ENCODE results near the gene FAM120B.
"Not testable (repeated sequence)": the region's sequence is repeated elsewhere in the genome, so short reads cannot be mapped to it uniquely, and the experiment has no call there.

The FAM120B gene, protein sequence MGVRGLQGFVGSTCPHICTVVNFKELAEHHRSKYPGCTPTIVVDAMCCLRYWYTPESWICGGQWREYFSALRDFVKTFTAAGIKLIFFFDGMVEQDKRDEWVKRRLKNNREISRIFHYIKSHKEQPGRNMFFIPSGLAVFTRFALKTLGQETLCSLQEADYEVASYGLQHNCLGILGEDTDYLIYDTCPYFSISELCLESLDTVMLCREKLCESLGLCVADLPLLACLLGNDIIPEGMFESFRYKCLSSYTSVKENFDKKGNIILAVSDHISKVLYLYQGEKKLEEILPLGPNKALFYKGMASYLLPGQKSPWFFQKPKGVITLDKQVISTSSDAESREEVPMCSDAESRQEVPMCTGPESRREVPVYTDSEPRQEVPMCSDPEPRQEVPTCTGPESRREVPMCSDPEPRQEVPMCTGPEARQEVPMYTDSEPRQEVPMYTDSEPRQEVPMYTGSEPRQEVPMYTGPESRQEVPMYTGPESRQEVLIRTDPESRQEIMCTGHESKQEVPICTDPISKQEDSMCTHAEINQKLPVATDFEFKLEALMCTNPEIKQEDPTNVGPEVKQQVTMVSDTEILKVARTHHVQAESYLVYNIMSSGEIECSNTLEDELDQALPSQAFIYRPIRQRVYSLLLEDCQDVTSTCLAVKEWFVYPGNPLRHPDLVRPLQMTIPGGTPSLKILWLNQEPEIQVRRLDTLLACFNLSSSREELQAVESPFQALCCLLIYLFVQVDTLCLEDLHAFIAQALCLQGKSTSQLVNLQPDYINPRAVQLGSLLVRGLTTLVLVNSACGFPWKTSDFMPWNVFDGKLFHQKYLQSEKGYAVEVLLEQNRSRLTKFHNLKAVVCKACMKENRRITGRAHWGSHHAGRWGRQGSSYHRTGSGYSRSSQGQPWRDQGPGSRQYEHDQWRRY

DNA sequence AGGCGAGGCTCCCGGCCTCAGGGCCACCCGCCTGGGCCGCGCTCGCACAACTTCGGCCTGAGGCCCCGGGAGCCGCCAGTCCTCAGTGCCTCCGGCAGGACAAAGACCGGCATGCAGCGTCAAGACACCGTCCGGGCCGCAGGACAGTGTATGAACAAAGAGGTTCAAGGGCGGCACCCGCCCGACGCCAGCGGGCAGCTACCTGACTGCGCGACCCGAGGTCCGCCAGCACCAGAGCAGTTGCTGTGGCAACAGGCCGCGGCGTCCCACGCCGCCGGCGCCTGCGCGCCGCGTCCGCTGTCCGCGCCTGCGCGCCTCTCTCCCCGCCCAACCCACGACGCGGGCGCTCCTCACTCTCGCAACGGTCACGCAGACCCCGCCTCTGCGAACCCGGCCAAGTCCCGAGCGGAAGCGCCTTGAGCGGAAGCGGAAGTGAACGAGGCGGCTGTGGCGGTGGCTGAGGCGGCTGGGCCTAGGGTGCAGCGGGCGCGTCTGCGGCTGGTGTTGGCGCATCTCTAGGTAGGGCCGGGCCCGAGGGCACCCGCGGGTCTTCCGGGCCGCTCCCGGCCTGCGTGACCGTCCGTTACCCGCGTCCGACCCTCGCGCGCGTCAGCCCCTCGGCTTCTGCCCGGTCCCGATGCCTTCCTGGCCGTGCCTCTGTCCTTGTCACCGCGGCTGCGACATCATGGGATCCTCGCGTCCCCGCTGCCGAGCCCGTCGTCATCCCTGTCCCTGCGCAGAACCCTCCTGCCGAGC lies at the start of gene FAM120B:
Gene FAM120B (plus strand): TSS at position 435 of the 756 bp plus-strand sequence. CDS start 10,633 bp downstream, outside the sequence.
- DNase-seq = peak; percentile 85

DNA sequence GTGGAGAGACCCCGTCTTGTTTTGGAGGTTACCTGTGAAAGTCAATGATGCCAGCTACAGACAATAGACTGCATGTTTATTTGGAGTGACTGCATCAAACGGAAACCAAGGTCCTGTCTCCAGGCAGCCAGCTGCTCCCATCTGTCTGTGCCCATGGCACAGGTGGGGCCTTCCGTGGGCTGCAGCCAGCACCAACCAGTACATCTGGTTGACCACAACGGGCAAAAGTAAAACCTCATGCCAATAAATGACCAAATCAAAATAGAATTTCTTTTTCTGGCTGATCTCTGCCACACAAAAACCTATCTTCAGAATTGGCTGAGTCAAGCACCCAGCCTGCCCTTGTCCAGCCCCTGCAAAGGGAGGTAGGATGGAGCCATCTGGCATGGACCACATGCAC lies 49.2 kb upstream of the FAM120B start:
- no peak for DNase-seq

DNA sequence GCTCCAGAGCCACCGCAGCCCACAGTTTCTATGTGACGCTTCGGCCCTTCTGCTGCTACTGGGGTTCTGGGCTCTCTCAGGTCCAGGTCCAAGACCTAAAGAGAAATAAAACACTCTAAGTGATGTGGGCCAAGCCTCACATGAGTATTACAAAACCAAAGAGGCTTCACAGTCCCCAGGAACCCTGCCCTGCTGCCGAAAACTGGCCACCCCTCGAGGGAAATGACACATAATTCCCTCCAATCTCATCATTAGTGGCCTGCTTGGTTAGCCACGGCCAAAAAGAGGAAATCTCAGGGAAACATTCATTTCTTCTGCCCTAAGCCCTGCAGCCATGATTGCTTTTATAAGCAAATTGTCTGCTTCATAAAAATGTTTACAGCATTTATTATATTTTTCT lies 48.2 kb upstream of the FAM120B start:
- DNase-seq = no peak

DNA sequence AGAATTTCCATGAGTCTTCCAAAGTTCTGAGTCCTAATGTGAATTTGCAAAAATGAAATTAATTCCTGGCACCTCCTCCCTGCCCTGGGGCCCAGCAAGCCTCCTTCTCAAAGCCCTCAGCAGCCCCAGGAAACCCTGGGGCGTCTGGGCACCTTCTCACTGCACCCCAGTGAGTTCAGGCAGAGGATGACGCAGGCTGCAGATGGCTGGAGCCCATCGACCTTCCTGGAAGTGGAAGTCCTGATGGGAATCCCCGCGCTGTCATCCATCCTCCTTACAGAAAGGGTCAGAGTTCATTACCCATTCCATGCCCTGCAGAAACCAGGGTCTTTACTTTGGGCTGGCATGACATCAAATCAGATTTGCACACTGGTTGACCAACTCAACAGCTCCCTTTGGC lies 47.3 kb upstream of the FAM120B start:
- no peak for DNase-seq

DNA sequence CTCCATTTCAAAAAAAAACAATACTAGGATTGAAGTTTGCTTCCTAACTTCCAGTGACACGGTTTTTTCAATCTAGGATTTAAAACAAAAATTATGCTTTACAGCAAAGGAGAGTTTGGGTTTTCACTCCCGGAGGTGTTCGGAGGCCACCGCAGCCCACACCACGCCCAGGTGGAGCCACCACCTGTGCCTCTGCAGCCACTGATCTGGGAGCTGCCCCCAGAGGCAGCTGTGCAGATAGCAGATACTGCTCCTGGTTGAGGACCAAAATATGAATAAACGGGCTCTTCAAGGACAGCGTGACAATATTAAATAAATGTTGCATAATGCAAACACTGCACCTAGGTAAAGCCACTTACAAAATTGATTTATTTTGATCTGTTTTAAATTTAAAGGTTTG lies 45.9 kb upstream of the FAM120B start:
- no peak for DNase-seq

DNA sequence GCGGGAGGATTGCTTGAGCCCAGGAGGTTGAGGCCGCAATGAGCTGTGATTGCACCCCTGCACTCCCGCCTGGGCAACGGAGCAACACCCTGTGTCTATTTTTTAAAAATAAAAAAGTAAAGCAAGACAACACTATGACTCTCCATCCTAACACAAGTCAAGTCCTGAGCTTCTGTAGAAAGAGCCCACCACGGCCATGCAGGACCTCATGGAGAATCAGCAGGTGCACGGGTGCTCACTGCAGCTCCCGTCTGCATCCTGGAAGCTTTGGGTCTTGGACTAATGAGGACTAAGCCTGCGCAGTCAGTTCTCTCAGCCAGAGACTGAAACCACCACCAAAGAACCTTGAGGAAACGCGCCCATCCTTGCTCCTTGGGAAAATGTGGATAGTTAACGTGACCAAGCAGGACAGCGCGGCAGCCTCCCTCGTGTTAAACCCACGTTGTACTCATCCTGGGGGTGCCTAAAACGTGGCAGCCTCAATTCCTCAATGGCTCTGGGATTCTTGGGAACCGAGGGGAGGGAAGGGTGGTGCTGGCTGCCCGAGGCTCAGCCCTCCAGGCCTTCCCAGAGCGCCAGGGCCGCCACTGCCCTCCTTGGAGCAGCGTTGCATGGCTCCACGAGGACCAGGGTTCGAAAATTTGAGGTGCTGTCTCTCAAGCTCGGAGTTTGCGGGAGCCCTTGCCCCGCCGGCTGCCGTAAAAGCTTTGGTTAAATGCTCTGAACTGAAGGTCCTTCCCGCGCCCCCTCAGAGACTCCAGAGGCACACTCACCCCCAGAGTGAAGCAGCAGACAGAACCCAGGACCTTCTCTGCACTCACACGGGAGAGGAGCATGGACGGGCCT lies 44.7 kb upstream of the FAM120B start:
- DNase-seq = no peak

DNA sequence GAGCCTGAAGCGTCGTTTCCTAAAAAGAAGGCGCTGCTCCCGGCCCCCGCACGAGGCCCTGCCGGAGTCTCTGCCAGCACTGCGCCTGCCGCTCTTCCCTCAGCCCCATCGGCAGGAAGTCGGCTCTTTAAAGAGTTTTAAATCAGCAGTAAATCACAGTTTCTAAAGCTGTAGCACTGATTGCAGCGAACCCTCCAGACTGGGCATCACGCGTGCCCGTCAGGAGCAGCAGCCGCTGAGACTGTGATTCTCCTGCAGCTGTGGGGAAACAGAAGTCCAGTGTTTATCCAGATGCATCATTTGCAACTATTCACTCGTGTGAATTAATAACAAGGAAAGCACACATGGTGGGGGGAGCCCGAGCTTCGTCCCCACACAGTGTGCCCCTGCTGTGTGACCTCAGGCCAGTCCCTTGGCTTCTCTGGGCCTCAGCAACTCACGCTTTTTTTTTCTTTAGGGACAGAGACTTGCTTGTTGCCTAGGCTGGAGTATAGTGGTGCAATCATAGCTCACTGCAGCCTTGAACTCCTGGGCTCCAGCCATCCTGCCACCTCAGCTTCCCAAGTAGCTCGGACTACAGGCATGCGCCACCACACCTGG lies 44.0 kb upstream of the FAM120B start:
- no peak for DNase-seq

DNA sequence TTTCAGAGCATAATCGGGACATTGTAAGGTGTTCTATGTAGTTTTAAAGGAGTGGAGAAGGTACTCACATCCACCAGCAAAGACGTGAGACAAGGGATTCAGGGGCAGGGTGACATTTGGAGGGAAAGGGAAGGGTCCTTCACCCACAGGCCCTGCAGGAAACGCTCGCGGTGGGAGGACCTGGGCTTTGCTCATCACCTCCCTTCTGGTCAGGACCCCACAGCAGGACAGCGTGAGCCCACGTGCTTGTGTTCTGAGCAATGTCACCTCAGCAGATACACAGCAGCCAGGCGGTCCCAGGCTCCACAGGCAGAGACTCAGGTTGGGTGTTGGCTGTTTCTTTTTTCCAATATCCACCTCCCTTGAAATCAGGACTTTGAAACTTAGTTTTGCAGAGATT lies 43.1 kb upstream of the FAM120B start:
- no peak for DNase-seq

DNA sequence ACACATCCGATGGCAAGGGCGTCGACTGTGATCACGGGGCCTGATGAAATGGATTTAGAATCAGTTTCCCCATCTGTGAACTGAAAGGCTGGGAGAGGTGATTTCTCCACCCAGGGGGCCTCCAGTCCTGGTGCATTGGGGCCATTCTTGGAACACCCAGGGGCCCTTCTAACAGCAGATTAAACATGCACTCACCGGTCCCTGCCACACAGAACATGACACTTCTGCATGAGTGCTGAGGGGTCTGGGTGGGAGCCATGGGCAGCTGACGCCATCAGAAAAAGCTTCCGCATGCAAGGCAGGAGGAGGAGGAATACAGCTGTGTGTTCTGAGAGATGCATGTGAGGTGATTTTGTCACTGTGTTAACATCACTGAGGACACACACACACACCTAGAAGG lies 42.5 kb upstream of the FAM120B start:
- DNase-seq = no peak

DNA sequence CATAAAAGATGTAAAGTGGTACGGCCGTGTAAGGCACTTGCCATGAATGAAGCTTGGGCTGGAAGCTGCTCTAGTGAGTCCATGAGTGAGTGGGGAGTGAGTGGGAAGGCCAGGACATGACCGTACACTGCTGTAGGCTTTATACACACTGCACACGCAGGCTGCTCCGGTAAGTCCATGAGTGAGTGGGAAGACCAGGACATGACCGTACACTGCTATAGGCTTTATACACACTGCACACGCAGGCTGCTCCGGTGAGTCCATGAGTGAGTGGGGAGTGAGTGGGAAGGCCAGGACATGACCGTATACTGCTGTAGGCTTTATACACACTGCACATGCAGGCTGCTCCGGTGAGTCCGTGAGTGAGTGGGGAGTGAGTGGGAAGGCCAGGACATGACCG lies 41.9 kb upstream of the FAM120B start:
- not testable (repeated sequence) for DNase-seq

DNA sequence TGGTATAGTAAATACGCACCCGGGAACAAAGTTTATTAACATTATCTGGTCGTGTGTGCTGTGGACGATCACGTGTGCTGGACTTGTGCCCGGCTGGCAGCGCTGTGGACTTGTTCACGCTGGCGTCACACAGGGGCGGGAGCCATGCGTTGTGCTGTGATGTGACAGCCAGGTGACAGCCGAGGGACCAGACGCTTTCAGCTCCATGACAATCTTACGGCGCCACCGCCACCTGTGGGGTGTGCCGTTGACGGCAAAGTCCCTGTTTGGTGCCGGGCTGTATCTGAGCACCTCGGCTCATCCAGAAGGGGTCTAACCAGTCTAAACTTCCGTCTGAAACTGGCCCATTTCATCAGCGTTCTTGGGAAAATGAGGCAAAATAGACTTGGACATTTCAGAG lies 40.9 kb upstream of the FAM120B start:
- DNase-seq = no peak

DNA sequence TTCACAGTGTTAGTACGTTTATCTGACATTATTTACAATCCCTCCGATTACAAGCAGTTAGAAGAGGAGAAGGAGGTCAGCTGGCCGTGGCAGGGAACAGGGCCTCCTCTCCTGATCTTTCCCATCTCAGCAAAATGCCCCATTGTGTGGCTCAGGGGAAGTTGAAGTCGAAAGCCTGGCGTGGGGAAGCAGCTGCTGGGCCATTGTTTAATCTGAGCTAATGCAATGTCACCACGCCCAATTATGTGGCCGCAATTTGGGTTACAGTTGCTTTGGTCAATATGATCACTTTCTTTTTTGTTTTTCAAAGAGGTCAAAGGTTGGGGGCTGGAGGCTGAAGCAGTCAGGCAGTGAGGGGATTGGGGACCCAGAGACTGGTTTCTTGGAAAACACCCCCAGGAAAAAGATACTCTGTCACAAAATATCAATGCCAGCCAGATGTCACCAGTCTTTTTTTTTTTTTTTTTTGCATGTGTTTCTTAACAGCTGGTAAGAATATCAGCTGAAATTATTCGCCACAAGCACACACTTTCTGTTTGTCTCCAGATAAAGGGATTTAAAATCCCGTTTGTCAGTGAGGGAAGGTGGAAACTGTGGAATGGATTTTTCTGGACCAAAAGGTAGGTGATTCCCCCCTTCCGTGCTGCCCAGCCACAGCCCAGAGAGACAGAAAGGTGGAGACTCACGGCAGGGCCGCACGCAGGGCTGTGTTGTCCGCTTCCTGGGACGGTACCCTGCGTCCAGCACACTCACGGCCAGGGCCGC lies 40.3 kb upstream of the FAM120B start:
- no peak for DNase-seq

DNA sequence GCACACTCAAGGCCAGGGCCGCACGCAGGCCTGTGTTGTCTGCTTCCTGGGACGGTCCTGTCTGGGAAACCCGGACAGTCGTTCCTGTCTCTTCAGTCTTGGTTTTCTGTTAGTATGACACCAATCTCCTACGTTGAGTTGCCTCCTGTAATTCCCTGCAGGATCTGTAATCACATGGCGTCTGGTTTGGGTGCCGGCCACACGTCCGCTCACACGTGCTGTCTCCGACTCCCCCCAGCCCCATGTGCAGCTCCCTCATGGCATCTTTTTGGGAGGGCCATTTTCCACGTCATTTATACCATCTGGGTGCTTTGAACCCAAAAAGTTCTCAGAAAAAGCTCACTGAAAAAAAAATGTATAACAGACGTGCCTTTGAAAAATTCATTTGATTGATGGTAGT lies 38.9 kb upstream of the FAM120B start:
- DNase-seq = no peak

DNA sequence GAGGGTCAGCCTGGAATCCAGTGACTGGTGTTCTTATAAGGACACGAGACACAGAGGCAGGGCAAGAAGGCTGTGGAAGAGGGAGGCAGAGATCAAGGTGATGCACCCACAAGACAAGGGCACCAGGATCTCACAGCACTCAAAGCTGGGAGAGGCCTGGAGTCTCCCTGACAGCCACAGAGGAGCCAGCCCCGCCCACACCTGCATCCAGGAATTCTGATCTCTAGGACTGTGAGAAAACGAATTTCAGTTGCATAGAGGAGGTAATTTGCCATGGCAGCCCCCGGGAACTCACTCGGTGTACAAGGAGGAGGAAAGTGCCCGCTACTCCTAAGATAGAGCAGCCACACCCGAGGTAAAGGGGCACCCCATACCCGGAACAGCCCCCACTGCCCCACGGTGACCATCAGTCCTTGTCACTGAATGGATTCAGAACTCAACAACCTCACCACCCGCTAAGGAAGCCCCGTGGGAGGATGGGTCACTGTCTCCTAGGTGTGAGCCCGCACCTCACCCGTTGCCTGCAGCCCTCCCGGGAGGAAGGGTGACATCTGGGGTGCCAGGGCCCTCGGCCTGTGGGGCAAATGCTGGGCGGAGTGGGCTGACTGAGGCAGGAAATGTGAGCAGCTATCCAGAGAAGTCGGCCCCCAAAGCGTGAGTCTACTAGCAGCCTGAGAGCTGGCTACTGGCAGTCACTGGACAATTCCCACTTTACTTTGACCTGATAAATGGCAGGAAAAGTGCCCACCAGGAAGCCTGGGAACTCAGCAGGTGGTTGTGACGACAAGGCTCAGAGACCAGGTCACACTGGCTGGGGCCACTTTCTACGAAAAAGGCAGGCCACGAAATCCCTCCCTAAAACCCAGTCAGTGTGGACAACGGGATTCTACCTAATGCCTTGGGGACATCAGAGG lies 38.1 kb upstream of the FAM120B start:
- DNase-seq = no peak

DNA sequence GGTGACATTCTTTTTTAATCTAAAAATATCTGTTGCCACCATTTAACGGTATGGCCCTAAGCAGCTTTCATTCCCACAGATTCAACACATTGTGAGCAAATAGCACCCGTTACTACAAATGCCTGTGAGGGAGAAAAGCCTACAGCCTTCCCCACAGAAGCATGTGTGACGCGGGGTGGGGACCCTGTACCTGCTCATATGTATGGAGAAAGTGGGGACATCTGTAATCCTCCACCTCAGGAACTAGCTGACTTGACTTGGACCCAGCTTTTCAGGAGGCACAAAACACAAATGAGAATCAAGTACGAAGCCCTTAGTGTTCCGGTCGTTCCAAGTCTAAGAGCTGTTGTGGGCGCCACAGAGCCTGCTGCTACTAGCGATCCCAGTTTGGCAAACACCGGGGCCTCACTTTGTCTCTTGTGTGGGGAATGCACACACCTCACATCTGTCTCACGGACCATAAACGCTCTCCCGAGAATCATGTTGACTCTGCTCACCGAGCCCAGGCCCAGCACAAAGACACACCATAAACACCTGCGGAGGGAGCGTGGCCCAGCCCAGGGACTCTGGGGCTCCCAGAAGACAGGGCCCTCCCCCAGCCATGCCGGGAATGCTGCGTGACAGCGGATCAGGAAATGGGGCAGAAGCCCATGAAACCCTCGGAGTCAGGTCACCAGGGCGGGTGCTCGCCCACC lies 37.3 kb upstream of the FAM120B start:
- DNase-seq = no peak

DNA sequence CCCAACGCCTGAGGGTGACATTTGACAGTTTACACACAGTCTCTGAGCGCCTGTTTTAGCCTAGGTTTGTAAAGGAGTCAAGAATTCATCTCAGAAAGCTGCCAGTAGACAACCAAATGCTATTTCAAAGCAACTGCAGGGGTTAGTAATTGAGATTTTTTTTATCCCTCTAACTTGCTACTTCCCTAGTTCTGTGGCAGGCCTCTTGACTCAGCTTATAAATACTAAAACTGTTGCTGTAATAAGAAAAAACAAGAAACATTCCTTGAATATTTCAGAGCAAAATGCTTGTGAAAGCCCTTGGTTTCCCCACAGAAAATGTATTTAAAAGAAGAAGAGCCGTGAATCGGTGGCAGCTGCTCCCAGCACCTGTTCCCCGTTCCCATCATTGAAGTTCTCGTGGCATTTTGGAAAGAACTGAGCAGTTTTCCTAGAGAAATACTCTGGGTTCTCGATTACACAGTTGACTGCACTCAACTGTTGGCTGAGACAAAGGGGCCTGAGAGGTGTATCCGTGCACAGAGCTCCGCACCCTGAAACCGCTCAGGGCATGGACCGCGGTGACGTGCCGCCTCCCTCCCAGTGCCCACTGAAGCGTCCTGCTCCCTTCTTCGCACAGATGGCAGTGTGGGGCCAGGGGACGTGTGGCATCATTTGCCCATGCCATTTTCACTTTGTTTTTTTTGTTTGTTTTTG lies 36.6 kb upstream of the FAM120B start:
- no peak for DNase-seq

DNA sequence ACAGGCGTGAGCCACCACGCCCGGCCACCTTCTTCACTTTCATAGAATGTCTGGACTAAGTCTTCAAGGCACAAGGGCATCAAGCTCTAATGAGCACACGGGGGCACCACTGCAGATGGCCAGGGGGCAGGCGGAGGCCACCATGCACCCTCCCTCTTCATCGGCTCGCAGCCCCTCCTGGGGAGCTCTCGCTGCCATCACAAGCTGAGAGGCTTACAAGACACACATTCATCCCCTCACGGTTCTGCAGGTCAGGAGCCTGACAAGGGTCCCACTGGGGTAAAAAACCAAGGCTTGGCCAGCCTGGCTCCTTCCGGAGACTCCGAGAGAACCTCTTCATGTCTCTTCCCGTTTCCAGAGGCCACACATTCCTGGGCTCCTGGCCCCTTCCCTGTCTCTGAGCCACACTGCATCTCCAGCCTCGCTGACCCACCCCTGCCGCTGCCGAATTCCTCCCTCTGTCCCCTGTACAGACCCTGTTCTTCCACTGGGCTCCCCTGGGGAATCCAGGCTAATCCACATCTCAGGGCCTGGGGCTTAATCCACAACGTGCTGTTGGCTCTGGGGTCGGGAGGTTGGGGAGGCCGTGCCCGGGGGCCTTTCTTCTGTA lies 35.5 kb upstream of the FAM120B start:
- no peak for DNase-seq

DNA sequence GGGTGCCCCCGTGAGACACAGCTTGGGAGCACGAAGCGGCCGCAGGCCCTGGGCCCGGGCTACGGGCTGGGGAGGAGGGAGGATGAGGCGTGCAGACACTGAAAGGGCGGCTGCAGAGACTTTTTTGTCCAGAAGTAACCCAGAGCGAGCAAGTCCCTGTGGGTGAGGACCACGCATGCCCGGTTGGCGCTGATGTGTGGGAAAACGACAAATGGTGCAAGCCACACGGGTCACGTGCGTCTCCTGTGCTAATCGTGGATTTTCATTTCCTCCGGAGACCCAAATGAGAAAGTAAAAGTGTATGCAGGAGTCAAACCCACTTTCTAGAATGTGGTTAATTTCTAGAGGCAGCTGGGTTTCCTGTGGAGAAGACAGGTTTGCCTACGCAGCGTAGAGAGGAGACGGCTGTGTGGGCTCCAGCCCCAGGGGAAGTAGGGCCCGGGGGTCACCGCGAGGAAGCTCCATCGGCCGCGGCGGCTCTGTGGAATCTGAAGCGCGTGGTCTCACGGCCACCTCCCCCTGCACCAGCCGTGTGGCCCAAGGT lies 34.7 kb upstream of the FAM120B start:
- no peak for DNase-seq

All from NCI-H2227 treated with DMSO at 0.1 percent for 48 hours (cell line).